VCaP (cell line): ENCODE results near the gene PGC.

ENCODE experiments used
- H3K27ac ChIP-seq: fragments of 450-650 bp; 2 replicates; pipeline ENCODE4 v1.5.1; 2017
- CTCF ChIP-seq: fragments of 450-650 bp; conservative IDR thresholded peaks from 2 replicates; pipeline ENCODE4 v1.5.1; 2017; ENCODE audit warnings: mild to moderate bottlenecking, moderate library complexity

The PGC gene

GRCh38 chr6:41692730-41693129 is 54.5 kb downstream of the PGC start:
- no peak for TF ChIP-seq CTCF
- no peak overlapping the region for H3K27ac ChIP-seq

GRCh38 chr6:41692080-41692675 is 55.0 kb downstream of the PGC start:
- no peak for TF ChIP-seq CTCF
- no peak overlapping the region for H3K27ac ChIP-seq

GRCh38 chr6:41691426-41692079 is 55.6 kb downstream of the PGC start:
- TF ChIP-seq CTCF: no peak

GRCh38 chr6:41690541-41691330 is 56.5 kb downstream of the PGC start:
- H3K27ac ChIP-seq: no peak overlapping the region
- no peak for TF ChIP-seq CTCF

More at GRCh38 chr6:41691426-41692079, 55.6 kb downstream of the PGC start:
- H3K27ac ChIP-seq: no peak overlapping the region

- TF ChIP-seq CTCF: no peak
- H3K27ac ChIP-seq: no peak overlapping the region
Observed at GRCh38 chr6:41689171-41690008, 57.8 kb downstream of the PGC start.

GRCh38 chr6:41688256-41688965 is 58.8 kb downstream of the PGC start:
- H3K27ac ChIP-seq: no peak overlapping the region
- TF ChIP-seq CTCF: no peak
